HTR-8/SVneo (cell line): ENCODE measurements around the gene CHRD.

Source experiments
- DNase-seq: peaks from one replicate; pipeline ENCODE4 v3.0.0; 2011; ENCODE audit warnings: low spot score, mixed read lengths; ENCODE audit not compliant: insufficient read length
- FAIRE-seq: peaks from 2 replicates; lab custom pipeline; 2011; peaks lifted over from hg19 to GRCh38; lab: Jason Lieb, UNC

The CHRD gene

DNA sequence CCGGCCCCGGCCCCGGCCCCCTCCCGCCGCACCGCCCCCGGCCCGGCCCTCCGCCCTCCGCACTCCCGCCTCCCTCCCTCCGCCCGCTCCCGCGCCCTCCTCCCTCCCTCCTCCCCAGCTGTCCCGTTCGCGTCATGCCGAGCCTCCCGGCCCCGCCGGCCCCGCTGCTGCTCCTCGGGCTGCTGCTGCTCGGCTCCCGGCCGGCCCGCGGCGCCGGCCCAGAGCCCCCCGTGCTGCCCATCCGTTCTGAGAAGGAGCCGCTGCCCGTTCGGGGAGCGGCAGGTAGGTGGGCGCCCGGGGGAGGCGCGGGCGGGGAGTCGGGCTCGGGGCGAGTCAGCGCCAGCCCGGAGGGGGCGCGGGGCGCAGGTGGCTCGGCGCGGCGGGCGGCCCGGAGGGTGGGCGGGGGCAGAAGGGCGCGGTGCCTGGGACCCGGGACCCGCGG lies 352 bp downstream of the CHRD start:
- peak; percentile 65 for DNase-seq
- FAIRE-seq, result peak; percentile 26

DNA sequence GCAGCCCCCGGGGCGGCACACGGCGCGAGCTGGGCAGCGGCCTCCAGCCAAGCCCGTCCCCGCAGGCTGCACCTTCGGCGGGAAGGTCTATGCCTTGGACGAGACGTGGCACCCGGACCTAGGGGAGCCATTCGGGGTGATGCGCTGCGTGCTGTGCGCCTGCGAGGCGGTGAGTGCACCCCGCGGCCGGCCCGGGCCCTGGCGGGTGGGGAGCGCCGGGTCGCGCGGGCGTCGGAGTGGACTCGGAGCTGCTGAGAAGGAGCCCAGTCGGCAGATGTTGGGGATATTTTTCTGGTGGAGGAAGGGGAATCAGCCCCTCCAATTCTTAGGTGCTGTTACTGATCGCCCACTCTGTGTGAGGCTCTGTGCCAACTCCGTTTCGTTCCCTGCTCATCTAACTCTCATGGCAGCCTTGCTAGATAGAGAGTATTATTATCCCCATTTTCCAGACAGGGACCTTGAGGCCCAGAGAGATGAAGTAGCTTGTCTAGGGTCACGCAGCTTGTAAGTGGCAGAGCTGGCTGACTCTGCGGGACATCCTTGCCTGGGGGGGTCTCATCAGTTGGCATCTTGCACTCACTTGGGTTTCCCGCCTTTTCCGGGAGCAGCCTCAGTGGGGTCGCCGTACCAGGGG lies 890 bp downstream of the CHRD start:
- FAIRE-seq, result no peak
- no peak for DNase-seq

DNA sequence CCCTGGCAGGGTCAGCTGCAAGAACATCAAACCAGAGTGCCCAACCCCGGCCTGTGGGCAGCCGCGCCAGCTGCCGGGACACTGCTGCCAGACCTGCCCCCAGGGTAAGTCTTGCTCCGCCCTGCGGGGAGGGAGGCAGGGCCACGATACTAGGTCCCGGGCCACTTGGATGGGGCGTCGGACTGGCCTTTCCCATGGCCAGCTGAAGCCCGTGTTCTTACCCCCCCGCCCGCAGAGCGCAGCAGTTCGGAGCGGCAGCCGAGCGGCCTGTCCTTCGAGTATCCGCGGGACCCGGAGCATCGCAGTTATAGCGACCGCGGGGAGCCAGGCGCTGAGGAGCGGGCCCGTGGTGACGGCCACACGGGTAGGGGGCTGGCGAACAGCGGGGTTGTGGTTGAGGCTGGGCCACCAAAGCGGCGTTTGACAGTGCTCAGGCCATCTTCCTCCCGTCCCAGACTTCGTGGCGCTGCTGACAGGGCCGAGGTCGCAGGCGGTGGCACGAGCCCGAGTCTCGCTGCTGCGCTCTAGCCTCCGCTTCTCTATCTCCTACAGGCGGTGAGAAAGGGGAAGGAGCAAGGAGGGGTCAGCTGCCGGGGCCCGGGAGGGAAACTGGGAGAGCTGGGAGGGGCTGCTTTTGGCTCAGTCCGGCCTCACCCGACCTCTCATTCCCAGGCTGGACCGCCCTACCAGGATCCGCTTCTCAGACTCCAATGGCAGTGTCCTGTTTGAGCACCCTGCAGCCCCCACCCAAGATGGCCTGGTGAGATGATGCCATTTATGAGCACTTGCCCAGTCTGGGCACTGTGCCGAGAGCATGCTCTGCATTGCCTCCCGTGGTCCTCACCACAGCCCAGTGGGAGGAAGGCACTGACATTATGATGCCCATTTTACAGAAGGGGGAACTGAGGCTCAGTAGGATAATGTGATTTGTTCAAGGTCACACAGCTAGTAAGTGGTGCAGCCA lies 1.7 kb downstream of the CHRD start:
- DNase-seq, result no peak
- no peak for FAIRE-seq

DNA sequence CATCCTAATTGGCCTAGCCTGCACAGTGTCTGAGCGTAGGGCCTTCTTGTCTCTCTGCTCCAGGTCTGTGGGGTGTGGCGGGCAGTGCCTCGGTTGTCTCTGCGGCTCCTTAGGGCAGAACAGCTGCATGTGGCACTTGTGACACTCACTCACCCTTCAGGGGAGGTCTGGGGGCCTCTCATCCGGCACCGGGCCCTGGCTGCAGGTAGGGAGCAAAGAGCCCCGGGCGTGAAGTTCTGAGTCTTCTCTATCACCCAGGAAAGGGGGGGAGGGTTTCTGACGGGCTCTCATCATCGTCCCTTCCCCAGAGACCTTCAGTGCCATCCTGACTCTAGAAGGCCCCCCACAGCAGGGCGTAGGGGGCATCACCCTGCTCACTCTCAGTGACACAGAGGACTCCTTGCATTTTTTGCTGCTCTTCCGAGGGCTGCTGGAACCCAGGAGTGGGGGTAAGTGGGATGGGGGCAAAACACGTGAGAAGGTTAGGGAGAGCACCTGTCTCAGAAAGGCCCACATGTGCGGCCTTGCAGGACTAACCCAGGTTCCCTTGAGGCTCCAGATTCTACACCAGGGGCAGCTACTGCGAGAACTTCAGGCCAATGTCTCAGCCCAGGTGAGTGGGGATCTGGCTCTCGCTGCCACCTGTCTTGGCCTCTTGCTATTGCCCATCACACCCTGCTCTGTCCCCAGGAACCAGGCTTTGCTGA lies 2.6 kb downstream of the CHRD start:
- no peak for FAIRE-seq
- DNase-seq, result no peak

DNA sequence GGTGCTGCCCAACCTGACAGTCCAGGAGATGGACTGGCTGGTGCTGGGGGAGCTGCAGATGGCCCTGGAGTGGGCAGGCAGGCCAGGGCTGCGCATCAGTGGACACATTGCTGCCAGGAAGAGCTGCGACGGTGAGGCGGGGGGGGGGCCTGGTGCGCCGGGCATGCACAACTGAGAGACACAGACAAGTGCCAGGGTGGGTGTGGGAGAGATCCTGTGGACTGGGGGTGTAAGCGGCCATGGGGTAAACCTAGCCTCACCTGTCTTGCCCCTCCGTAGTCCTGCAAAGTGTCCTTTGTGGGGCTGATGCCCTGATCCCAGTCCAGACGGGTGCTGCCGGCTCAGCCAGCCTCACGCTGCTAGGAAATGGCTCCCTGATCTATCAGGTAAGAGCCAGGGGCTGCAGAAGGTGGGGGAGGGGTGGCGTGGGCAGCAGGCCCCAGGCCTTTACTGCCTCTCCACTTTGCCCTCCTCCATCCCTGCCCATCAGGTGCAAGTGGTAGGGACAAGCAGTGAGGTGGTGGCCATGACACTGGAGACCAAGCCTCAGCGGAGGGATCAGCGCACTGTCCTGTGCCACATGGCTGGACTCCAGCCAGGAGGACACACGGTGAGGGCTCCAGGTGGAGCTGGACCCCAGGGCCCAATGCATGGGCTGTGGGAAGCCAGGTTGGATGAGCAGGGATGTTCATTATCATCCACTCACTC lies 3.3 kb downstream of the CHRD start:
- FAIRE-seq (no peak), DNase-seq (no peak)

DNA sequence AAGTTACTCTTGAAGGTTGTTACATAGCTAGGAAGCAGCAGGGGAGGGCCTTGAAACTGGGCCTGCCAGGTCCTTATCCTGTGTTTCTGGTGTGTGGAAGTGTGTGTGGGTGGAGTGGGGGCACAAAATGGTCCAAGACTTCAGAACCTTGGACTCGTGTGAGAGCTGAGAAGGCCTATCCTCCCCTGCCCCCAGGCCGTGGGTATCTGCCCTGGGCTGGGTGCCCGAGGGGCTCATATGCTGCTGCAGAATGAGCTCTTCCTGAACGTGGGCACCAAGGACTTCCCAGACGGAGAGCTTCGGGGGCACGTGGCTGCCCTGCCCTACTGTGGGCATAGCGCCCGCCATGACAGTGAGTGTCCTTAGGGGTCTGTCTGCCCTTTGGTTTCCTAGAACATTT lies 4.5 kb downstream of the CHRD start:
- DNase-seq (no peak), FAIRE-seq (no peak)

DNA sequence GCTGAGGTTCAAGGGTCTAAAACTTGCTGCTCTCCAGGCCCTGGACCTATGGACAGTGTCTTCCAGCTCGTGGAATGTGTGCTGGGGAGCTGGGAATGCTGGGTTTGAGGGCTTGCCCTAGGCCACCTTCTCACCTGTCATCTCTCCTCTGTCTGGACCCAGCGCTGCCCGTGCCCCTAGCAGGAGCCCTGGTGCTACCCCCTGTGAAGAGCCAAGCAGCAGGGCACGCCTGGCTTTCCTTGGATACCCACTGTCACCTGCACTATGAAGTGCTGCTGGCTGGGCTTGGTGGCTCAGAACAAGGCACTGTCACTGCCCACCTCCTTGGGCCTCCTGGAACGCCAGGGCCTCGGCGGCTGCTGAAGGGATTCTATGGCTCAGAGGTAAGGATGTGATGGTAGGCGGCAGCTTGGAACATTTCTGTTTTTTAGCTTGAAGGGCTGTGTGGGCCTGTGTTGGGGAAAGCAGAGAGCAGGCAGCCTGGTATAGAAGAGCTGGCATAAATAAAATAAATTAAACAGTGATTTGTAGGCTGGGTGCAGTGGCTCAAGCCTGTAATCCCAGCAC lies 5.1 kb downstream of the CHRD start:
- FAIRE-seq (no peak), DNase-seq (no peak)

DNA sequence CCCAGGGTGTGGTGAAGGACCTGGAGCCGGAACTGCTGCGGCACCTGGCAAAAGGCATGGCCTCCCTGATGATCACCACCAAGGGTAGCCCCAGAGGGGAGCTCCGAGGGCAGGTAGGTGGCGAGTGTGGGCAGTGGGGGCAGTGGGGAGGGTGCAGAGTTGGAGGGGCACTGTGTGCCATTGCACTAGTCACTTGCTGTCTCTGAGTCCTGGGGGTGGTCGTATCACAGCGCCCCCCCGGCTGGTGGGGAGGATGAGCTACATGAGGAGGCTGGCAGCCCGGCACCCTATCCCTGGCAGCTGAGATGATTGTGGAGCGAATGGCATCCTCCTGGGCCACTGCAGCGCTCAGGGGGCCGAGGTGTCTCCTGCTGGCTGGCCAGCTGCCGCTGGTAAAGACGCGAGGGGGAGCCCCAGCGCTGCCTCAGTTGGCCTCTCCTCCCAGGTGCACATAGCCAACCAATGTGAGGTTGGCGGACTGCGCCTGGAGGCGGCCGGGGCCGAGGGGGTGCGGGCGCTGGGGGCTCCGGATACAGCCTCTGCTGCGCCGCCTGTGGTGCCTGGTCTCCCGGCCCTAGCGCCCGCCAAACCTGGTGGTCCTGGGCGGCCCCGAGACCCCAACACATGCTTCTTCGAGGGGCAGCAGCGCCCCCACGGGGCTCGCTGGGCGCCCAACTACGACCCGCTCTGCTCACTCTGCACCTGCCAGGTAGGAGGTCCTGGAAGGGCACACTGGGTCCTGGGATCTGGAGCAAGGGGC lies 6.4 kb downstream of the CHRD start:
- DNase-seq, result no peak
- no peak for FAIRE-seq

DNA sequence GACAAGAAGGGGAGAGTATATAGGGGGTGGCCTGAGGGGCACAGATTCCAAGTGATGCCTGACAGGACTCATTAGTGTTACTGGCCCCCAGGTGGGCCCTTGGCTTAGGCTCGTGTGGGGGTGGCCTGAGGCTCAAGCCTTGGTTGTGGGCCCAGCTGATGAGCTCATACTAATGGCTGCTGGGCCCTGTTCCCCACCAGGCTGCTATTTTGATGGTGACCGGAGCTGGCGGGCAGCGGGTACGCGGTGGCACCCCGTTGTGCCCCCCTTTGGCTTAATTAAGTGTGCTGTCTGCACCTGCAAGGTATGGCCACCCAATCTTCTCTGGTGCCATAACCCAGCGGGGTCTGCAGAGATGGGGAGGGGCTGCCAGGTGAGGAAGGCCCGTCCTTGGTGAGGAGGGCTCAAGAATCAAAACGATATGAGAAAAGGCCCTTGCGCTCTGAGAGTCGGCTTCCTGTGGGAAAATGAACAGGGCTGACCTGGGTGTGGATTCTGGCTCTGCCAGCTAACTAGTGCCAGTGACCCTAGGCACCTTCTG lies 7.4 kb downstream of the CHRD start:
- DNase-seq (no peak), FAIRE-seq (no peak)

DNA sequence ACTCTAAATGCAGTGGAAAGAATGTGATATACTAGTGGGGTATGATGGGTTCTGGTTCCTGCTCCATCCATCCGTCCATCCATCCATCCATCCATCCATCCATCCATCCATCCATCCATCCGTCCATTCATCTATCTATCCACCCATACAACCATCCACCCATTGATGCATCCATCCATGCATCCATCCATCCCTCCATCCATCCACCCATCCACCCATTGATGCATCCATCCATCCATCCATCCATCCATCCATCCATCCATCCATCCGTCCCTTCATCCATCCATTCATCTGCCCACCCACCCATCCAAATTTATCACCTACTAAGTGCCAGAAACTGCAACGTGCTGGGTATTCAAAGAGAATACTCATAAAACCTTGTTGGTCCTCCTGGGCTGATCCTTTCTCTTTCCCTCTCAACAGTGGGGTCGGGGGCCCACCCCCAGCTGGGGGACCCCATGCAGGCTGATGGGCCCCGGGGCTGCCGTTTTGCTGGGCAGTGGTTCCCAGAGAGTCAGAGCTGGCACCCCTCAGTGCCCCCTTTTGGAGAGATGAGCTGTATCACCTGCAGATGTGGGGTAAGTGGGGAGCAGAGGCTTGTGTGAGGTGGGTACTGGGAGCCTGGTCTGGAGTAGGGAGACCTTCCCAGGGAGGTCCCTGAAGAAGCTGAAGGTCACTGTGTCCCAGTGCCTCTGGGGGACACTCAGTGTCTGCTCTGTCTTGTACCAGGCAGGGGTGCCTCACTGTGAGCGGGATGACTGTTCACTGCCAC lies 8.5 kb downstream of the CHRD start:
- DNase-seq (no peak), FAIRE-seq (no peak)

DNA sequence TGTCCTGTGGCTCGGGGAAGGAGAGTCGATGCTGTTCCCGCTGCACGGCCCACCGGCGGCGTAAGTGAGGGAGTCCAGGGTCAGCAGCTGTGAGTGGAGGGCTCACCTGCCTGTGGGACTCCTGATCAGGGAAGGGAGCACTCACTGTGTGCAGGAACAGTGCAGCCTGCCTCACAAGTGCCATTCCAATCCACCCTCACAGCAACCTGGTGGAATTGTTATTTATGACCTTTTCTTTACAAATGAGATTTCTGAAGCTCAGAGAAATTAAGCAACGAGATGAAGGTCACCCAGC lies 9.0 kb downstream of the CHRD start:
- FAIRE-seq, result no peak
- no peak for DNase-seq

DNA sequence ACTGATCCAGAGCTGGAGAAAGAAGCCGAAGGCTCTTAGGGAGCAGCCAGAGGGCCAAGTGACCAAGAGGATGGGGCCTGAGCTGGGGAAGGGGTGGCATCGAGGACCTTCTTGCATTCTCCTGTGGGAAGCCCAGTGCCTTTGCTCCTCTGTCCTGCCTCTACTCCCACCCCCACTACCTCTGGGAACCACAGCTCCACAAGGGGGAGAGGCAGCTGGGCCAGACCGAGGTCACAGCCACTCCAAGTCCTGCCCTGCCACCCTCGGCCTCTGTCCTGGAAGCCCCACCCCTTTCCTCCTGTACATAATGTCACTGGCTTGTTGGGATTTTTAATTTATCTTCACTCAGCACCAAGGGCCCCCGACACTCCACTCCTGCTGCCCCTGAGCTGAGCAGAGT lies 9.5 kb downstream of the CHRD start:
- FAIRE-seq (no peak), DNase-seq (no peak)

DNA sequence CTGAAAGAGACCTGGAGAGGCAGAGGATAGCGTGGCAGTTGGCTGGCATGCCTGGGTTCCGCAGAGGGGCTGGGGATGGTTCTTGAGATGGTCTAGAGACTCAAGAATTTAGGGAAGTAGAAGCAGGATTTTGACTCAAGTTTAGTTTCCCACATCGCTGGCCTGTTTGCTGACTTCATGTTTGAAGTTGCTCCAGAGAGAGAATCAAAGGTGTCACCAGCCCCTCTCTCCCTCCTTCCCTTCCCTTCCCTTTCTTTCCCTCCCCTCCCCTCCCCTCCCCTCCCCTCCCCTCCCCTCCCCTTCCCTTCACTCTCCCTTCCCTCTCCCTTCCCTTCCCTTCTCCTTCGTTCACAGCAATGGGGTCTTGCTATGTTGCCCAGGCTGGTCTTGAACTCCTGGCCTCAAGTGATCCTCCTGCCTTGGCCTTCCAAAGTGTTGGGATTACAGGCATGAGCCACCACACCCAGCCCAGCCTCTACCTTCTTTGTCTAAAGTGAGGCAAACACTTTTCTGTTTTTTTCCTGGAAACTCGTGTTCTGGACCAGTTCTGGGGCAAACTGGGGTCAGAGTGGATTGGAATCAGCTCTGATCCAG lies 10.2 kb downstream of the CHRD start:
- FAIRE-seq, result no peak

DNA sequence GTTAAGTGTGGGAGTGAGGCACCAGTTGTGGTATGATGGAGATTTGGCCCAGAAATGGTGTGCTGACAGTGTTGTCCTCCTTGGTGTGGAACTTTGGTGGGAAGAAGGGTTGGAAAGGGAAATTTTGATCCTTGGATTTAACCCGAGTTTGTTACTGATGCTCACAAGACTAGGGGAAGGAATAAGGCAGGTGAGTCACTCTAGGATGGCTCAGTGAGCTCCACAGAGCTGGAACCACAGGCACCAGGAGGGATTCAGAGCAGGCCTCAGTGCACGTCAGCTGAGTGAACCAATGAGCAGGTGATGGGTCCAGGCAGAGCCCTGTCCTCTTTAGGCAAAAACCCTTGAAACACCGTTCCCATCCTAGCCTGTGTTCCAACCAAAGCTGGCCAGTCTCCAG lies 11.4 kb downstream of the CHRD start:
- no peak for FAIRE-seq
- no peak for DNase-seq

More for the DNA sequence above, 10.2 kb downstream of the CHRD start:
- DNase-seq, result no peak

DNA sequence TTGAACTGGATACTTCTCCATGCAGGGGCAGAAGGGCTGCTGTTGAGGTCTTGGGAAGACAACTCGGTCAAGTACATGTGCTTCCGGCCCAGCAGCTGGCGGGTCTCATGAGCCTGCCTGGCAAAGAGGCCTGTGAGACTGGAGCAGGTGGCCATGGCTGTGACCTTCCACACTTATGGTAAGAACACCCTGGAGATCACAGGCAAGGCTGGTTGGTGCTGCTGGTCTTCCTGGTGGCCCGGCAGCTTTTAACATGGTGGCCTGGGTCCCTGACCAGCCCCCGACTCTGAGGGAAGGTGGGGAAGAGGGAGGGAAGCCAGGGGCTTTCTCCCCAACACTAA lies 15.4 kb downstream of the CHRD start:
- FAIRE-seq, result no peak
- no peak for DNase-seq

DNA sequence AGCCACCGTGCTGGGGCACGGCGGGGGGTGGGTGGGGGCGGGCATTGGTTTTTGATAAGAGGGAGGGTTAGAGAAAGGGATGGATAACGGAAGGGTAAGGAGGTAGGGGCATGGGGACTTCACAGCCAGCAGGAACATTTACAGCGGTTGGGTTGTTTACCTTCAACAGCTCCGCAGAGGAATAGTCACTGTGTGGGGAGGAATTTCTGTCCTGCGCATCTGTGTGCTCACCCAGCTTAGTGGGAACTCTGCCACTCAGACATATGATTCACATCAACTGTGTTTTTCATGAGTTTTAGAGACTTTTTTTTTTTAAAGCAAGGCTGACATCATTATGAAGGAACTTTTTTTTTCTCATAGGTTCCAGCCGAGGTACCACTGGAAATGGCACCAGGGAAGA lies 19.6 kb downstream of the CHRD start:
- FAIRE-seq, result no peak
- DNase-seq, result peak; percentile 37

DNA sequence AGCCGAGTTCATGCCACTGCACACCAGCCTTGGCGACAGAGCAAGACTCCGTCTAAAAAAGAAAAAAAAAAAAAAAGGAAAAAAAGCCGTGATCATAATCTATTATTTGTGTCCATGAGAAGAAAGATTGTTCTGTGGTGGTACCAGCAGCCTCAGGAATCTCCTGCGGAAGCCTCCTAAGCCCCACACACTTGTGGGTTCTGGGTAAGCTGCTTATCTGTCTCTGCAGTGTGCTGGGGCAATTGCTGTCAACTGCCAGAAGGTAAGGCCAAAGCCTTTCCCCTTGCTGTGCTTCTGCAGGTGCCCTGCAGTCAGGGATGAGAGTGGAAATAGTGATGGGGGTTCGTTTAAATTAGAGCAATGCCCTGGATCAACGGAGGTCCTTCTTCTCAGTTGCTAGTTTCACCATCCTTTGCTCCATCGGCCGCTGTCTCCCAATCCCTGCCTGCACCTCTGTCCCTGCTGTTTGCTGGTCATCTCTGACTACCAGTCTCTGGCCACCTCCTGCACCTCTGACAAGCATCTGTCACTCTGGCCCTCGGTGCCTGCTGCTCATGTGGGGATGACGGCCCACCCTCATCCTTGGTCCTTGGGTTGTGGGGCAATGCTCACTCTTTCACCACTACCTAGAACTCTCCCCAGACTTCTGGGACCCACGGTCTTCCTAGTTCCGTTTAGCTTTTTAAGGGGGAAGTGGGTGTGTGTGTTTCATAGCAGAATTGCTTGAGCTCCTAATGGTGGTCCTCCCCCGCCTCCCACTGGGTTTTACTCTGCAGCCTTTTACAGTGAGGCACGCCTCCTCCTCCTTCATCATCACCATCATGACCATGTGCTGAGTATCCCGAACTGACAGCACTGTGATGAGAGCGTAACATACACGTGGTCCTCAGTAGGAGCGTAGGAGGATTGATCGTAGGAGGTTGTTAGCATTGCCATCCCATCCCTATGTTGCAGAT lies 25.5 kb downstream of the CHRD start:
- FAIRE-seq, result no peak
- no peak for DNase-seq
